ENCODE data around the gene RGS2.

RGS2 gene

DNA sequence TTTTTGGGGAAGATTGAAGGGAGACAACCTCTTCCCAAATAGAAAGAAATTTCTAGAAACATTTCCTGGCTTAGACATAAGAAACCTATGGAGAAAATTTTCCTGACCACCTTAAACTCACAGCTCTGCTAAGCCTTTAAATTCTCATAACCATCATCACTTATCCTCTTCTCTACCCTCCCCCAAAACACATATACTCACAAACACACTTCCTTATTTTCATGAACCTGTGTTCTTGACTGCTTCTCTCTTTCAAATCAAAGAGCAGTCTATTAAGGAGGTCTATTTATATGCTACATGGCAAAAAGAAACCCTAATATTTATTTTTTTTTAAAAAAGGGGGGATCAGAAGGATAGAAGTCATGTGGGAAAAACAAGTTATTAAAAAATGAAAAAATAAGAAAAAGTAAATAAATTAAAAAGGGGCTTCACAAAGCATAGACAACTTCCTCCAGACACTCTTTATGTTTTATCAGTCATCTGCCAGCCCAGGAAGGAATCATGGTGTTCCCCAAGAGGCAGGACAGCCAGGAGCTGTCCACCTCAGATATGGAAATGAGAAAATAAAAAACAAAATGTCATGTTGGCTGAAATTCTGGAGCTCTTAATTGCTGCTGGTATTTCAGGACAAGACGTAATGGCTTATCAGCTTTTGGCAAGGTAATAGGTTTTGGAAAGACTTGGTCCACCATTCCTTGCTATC lies 12.8 kb upstream of the RGS2 start:
- no peak for DNase-seq

GRCh38 chr1:192797143-192797542 lies 11.7 kb upstream of the RGS2 start:
- no peak for DNase-seq

DNA sequence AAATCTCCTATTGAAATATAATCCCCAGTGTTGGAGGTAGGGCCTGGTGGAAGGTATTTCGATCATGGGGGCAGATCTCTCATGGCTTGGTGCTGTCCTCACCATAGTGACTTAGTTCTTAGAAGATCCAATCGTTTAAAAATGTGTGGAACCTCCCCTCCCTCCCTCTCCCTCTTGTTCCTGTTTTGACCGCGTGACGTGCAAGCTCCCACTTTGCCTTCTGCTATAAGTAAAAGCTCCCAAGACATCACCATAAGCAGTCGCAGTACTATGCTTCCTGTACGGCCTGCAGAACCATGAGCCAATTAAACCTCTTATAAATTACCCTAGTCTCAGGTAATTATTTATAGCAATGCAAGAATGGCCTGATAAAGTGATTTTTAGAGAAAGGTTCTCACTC lies 10.9 kb upstream of the RGS2 start:
- DNase-seq: no peak

GRCh38 chr1:192801451-192801850 lies 7.4 kb upstream of the RGS2 start:
- DNase-seq: no peak

DNA sequence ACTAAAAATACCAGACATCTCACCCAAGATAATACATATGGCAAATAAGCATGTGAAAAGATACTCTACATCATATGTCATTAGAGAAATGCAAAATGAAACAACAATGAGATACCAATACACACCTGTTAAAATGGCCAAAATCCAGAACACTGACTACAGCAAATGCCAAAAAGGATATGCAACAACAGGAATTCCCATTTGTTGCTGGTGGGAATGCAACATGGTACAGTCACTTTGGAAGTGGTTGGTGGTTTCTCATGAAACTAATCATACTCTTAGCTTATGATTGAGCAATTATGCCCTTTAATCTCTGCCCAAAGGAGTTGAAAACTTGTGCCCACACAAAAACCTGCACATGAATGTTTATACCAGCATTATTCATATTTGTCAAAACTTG lies 6.4 kb upstream of the RGS2 start:
- DNase-seq: no peak

DNA sequence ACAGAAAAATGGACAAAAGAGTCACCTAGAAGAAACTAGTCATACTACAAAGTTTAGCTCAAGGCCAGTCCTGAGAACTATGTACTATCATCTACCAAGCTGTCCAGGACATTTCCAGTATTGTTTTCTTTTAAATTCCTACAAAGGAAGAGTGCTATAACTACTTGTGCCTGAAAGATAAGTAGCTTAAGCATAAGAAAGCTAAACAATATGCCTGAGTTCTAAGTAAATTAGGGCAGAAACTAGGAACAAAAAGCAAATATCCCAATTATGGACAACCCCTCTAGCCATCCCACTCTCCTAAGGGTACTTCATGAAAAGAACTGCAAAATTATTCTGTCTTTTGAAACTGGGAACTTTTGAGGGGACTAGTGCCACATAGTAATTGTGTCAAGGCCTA lies 5.3 kb upstream of the RGS2 start:
- no peak for DNase-seq

DNA sequence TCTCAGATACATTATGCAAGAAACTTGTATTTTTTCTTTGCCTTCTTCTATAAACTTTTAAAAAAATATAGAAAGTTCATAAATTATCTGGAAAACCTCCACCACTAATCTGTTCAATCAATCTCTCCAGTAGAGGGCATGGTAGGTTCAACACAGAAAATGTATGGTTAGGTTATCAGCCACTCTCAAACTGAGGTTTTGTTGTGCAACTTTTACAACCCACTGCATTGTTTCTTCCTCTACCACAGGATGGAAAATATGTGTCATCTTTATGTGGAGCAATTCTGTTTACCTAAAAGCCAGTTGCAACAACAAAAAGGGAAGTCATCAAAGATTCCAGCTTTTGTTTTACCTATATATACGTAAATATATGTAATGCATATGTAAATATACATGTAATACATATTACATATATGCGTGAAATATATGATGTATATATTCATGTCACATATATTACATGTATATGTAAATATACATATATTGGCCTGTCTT lies 3.0 kb upstream of the RGS2 start:
- peak; percentile 75 for DNase-seq

- DNase-seq: peak; percentile 33
Measured at GRCh38 chr1:192807211-192808162, 1.4 kb upstream of the RGS2 start.

GRCh38 chr1:192808163-192808517 lies 699 bp upstream of the RGS2 start:
- DNase-seq: no peak

DNA sequence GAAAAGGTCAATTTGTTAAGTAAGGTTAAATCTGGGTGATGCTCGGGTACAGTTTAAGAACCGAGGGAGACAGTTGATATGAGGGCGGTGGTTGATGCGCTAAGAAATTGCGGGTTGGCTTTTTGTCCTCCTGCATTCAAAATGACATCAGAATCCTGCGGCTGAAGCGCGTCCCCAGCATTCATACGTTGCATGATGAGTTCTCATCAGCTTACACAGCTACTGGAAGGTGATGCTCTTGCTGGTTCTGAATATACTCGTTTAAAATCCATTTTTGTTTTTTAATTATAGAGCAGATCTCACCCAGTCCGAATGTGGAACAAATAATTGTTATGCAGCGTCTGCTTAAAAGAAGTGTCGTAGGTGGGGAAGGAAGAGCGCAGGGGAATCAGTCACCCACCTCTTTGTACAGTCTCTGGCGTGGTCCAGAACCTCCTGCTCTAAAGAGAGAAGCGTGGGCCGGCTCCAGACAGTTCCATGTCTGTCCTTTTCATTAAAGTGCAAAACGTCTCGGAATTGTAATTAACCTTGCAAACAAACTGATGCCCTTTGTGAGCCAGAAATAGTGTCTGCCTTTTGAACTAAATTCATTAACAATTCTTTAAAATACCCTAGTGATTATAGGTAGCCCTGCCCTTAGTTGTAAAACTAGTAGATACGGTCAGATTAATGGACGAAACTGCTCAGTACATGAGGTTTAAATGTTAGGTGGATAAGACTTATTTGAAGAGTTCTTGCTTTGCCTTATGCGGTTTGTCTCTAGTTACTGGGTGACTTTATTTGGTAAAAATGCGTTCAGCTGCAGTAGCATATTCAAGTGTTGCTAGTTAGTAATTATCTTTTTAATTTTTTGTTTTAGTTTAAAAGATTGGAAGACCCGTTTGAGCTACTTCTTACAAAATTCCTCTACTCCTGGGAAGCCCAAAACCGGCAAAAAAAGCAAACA lies 741 bp downstream of the RGS2 start:
- DNase-seq: peak; percentile 69

DNA sequence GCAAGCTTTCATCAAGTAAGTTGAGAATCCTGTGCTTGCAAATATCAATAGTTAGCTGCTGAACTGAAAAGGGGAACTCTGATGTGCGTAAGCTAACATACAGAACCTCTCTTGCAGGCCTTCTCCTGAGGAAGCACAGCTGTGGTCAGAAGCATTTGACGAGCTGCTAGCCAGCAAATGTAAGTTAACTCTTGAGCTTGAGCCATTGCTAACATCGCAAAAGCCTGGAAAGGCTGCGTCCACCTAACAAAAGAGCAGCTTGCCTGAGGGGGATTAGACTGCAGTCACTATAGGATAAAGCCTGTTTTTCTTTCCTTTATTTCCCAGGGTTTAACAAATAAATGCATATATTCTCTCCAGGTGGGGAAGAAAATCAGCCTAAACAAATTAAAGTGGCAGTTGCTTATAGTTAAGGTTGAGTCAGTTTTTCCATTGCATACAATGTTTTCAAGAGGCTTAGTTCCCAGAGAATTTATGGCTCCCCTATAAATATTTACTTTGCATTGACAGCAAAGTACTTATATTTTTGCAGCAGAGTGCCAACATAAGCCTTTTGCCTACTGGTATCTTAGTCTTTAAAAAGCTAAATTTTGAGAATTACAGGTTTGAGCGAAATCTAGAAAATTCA lies 1.5 kb downstream of the RGS2 start:
- DNase-seq: no peak

DNA sequence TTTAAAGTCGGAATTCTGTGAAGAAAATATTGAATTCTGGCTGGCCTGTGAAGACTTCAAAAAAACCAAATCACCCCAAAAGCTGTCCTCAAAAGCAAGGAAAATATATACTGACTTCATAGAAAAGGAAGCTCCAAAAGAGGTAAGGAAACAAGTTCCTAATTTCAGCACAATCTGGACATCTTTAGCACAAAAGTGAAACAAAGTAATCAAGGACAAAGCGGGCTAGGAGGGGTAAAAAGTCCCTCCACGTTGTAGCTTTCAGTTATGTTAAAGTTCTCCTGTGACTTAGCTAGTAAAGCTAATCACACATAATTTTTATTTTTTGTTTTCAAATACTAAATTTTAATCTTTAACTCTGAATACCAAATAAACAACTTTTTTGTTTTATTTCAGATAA lies 2.2 kb downstream of the RGS2 start:
- no peak for DNase-seq

- DNase-seq: no peak
Measured at GRCh38 chr1:192811594-192812239, 2.9 kb downstream of the RGS2 start.

DNA sequence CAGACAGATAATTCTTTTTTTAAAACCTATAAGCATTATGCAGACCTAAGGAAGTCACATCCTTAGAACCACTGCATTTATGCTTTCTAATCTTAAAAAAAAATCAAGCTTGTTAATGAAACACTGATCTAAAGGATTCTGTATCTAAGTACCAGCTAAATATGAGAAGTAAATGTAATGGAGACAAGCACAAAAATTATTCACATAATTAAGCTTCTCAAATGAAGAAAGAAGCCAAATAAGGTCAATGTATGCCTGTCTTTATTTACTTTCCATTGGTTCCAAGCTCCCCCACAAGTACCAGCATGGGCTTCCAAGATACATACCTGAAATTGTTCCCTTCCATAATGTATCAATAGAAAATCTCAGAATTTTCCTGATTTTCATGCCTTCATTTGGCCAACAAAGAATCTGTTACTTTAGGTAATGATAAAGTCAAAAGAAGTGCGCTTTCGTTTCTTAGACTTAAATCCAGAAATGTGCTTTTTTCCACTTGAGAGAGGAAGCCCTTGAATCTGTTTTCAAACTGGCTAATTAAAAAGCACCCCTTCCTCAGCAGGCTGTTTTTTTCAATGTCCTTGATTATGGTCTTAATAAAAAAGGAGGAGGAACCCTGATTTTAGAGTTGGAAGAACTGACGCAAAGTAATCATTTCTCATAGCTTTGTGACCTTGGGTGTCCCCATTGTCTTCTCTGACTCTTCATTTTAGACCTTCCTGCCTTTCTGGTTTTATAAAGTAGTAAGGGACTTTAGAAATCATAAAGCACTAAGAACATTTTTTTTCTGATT lies 3.8 kb downstream of the RGS2 start:
- no peak for DNase-seq

DNA sequence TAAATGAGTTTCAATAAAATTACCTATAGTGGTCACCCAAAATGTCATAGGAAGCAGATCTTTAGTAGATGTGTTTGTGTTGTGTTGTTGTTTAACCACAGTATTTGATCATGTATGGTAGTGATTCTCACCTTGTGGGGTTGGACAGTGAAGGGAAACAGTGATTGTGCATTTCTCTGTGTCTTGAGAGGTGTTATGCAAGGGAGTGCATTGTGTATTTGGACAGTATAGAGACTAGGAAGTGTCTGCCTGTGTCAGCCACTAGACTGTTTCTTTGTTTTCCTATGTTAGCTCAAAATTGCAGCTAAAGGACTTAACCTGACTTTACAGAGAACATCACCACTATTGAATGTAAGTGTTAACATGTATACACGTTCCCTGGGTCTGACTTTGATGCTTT lies 6.0 kb downstream of the RGS2 start:
- no peak for DNase-seq

DNA sequence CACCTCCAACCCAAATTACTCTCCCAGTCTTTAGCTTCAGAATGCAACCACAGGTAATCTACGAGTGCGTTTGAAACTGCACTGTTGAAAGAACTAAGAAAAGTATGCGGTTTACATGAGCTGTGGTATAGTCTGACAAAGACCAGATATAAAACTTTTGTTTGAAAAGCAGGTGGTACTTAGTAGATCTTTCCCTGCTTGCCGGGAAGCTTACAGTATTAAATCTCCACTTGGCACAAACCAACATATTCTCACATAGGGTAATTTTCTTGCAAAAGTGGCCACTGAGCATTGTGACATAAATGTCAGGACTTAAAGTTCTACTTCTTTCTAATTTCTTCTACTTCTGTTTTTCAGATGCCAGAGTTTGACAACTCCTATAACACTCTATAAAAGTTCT lies 8.4 kb downstream of the RGS2 start:
- DNase-seq: no peak

DNA sequence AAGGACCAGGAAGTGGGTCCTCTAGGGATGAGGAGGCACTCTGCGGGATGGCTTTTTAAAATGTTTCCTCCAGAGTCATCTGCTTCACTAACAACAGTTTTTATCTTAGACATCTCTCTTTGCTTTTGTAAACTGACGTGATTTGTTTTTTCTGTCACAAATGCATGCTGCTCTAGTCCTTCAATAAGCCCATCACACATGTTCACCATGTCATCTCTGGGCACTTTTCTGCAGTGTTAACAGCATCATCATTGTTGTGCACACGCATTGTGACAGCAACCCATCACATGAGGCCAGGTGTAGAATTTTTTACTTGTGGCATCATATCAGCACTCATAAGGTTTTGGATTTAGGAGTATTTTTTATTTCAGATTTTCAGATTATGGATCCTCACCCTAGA lies 12.5 kb downstream of the RGS2 start:
- no peak for DNase-seq

- DNase-seq: no peak
Measured at GRCh38 chr1:192824511-192824910, 15.7 kb downstream of the RGS2 start.

- no peak for DNase-seq
Measured at GRCh38 chr1:192826791-192827546, 18.1 kb downstream of the RGS2 start.

- no peak for DNase-seq
Measured at GRCh38 chr1:192830595-192831246, 21.9 kb downstream of the RGS2 start.
